ENCODE measurements around the gene PLCB4.

DNA sequence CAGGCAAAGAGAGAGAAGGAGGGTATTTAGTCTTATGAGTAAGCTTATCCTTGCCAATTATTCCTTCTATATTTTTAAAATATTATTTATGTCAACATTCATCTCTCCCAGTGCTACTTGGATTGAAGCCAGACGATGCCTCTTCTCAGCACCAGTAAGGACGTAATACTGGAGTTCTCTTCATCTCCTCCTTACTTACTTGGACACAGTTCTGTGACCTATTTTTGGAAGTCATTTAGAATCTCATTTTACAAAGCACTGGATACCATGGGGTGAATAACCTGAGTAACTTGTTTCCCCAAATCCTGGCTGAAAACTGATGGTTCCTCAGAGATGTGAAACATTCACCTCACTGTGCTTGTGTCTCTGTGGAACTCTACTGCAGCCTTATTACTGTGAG, 308.1 kb downstream of the PLCB4 start:
- TF ChIP-seq, protein P1, sequence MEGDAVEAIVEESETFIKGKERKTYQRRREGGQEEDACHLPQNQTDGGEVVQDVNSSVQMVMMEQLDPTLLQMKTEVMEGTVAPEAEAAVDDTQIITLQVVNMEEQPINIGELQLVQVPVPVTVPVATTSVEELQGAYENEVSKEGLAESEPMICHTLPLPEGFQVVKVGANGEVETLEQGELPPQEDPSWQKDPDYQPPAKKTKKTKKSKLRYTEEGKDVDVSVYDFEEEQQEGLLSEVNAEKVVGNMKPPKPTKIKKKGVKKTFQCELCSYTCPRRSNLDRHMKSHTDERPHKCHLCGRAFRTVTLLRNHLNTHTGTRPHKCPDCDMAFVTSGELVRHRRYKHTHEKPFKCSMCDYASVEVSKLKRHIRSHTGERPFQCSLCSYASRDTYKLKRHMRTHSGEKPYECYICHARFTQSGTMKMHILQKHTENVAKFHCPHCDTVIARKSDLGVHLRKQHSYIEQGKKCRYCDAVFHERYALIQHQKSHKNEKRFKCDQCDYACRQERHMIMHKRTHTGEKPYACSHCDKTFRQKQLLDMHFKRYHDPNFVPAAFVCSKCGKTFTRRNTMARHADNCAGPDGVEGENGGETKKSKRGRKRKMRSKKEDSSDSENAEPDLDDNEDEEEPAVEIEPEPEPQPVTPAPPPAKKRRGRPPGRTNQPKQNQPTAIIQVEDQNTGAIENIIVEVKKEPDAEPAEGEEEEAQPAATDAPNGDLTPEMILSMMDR (conservative IDR thresholded peaks at IDR 0.05 in 1 of 2, IDR thresholded peaks at IDR 0.05 in 1 of 2; ENCODE audit: extremely low read depth in 1 of 2, insufficient read depth in 1 of 2, low read depth in 1 of 2, low read length in 2 of 2), result no peak
- TF ChIP-seq EZH2 (IDR thresholded peaks at IDR 0.05; ENCODE audit: borderline replicate concordance, low read length), result no peak
